ENCODE data around the gene GARNL3.

DNA sequence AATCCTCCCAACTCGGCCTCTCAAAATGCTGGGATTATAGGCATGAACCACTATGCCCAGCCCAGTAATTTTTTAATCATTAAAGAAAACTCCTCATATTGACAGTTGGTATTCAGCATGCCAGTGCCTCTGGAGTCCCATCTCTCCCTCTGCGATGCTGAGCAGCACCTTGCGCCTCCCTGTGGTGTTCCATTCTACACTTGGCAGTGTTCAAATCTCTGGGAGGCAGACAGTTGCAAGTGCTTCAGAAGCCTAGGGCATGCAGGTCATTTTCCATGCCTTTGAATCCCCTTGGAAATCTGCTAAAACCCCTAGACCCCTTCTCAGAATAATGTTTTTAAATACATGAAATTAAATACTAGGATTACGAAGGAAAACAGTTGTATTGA is 41.3 kb downstream of the GARNL3 start:
- TF ChIP-seq, protein P1, sequence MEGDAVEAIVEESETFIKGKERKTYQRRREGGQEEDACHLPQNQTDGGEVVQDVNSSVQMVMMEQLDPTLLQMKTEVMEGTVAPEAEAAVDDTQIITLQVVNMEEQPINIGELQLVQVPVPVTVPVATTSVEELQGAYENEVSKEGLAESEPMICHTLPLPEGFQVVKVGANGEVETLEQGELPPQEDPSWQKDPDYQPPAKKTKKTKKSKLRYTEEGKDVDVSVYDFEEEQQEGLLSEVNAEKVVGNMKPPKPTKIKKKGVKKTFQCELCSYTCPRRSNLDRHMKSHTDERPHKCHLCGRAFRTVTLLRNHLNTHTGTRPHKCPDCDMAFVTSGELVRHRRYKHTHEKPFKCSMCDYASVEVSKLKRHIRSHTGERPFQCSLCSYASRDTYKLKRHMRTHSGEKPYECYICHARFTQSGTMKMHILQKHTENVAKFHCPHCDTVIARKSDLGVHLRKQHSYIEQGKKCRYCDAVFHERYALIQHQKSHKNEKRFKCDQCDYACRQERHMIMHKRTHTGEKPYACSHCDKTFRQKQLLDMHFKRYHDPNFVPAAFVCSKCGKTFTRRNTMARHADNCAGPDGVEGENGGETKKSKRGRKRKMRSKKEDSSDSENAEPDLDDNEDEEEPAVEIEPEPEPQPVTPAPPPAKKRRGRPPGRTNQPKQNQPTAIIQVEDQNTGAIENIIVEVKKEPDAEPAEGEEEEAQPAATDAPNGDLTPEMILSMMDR (IDR thresholded peaks at IDR 0.05) = no peak
- TF ChIP-seq POLR2AphosphoS5 (IDR thresholded peaks at IDR 0.05) (no peak), POLR2A (IDR thresholded peaks at IDR 0.05) (no peak)

Data from breast epithelium (tissue), 3 donors.